Measurements from ENCODE around the gene TRABD2A.

DNA sequence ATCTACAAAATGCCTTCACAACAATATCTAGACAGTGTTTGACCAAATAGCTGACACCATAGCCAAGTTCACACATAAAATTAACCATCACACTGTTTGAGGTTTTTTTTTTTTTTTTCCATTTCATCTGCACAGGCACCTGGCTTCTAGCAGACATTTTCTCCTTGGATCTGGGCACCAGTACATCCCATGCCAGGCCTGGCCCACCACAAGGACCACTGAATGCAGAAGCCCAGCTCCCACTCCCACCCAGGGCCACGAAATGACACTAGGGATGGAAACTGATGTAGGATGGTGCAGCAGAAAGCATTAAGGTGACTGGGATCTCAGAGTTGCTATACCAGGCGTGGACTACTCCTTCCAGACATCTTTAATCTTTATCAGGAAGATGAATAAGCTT is 37.5 kb upstream of the TRABD2A start:
- no peak for TF ChIP-seq CTCF (IDR thresholded peaks at IDR 0.05)
- no peak for TF ChIP-seq POLR2A (IDR thresholded peaks at IDR 0.05)
- no peak for TF ChIP-seq POLR2AphosphoS5 (IDR thresholded peaks at IDR 0.05)
- TF ChIP-seq EP300 (IDR thresholded peaks at IDR 0.05), result no peak
